ENCODE measurements around the gene DTNB. TPM values are rescaled to one million over a fixed set of nuclear protein-coding genes. Genes with fewer than 3 reads are reported as not detected.
A peak's percentile ranks its signal among the peaks of the same experiment; 100 is the strongest.

DTNB gene
- total RNA-seq, 1 donor from 2014 or later: 12.0 TPM

DNA sequence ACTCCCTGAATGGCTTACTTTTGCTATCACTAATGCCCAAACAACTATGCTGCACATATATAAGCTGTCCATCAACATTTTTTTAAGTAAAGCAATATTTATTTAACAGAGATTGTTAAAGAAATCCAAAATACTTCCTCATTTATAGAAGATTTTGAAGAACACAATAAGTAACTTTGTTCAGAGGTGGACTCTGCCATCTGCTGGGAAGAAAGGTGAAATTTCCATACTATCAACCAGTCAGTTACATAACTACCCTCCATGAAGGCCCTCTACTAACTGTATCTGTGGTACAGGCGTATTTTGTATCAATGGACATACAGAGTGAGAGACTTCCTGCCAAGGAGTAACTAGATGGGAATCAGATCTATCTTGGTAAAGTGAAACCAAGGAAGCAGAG, 106.0 kb downstream of the DTNB start:
- Mint-ChIP-seq H3K27me3 (ENCODE audit: unreplicated experiment) (no peaks in the 10 kb centered on the region), H3K4me1 (ENCODE audit: unreplicated experiment) (peaks cover 9% of the 10 kb centered on the region)

DNA sequence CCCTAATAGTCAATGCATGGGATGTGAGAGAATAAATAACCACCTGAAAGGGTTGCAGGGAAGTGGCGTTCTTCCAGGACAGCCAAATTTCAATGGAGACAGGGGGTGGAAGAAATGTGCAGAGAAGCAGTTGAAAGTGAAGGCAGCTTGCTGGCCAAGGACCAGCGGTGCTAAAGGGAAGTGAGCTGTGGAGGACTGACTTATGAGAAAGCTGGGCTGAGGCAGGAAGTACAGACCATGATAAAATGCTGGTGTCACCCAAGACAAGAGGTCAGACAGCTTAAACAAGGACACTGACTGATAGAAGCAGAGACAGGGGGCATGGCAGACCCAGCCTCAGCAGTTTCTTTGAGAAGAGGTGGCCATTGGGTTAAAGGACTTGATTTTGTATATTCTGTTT, 106.7 kb downstream of the DTNB start:
- no peaks in the 10 kb centered on the region for H3K36me3 Mint-ChIP-seq (ENCODE audit: low read depth, unreplicated experiment)
- no peak overlapping the region for H3K27ac Mint-ChIP-seq (ENCODE audit: unreplicated experiment)
- H3K4me3 Mint-ChIP-seq (ENCODE audit: unreplicated experiment): no peak overlapping the region
- TF ChIP-seq, protein P1, sequence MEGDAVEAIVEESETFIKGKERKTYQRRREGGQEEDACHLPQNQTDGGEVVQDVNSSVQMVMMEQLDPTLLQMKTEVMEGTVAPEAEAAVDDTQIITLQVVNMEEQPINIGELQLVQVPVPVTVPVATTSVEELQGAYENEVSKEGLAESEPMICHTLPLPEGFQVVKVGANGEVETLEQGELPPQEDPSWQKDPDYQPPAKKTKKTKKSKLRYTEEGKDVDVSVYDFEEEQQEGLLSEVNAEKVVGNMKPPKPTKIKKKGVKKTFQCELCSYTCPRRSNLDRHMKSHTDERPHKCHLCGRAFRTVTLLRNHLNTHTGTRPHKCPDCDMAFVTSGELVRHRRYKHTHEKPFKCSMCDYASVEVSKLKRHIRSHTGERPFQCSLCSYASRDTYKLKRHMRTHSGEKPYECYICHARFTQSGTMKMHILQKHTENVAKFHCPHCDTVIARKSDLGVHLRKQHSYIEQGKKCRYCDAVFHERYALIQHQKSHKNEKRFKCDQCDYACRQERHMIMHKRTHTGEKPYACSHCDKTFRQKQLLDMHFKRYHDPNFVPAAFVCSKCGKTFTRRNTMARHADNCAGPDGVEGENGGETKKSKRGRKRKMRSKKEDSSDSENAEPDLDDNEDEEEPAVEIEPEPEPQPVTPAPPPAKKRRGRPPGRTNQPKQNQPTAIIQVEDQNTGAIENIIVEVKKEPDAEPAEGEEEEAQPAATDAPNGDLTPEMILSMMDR (IDR thresholded peaks at IDR 0.05; ENCODE audit: unreplicated experiment): no peak
- peaks cover 9% of the 10 kb centered on the region for H3K4me1 Mint-ChIP-seq (ENCODE audit: unreplicated experiment)
- no peaks in the 10 kb centered on the region for H3K9me3 Mint-ChIP-seq (ENCODE audit: unreplicated experiment)
- no peaks in the 10 kb centered on the region for H3K27me3 Mint-ChIP-seq (ENCODE audit: unreplicated experiment)
- no peak for DNase-seq (ENCODE audit: low spot score)

More for the DNA sequence above, 106.0 kb downstream of the DTNB start:
- H3K4me3 Mint-ChIP-seq (ENCODE audit: unreplicated experiment): no peak overlapping the region
- no peak overlapping the region for H3K27ac Mint-ChIP-seq (ENCODE audit: unreplicated experiment)
- TF ChIP-seq, protein P1 (IDR thresholded peaks at IDR 0.05; ENCODE audit: unreplicated experiment): peak; percentile 13
- no peak for DNase-seq (ENCODE audit: low spot score)
- no peaks in the 10 kb centered on the region for H3K9me3 Mint-ChIP-seq (ENCODE audit: unreplicated experiment)
- H3K36me3 Mint-ChIP-seq (ENCODE audit: low read depth, unreplicated experiment): no peaks in the 10 kb centered on the region

DNA sequence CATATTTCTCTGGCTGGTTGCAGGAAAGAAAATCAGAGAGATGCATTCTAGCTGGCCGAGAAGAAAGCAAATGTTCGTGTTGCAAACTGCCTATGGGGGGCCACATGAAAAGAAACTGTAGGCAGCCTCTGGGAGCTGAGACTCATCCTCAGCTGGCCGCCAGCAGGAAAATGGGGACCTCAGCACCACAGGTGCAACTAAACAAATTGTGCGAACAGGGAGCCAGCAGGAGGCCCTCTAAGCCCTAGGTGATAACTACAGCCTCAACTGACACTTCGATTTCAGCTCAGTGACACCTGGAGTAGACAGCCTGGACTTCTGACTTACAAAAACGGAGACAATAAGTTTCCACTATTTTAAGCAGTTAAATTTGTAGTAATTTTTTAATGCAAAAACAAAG, 107.3 kb downstream of the DTNB start:
- Mint-ChIP-seq H3K4me3 (ENCODE audit: unreplicated experiment) (no peak overlapping the region), H3K9me3 (ENCODE audit: unreplicated experiment) (no peaks in the 10 kb centered on the region), H3K27ac (ENCODE audit: unreplicated experiment) (no peak overlapping the region), H3K36me3 (ENCODE audit: low read depth, unreplicated experiment) (no peaks in the 10 kb centered on the region), H3K4me1 (ENCODE audit: unreplicated experiment) (peaks cover 9% of the 10 kb centered on the region), H3K27me3 (ENCODE audit: unreplicated experiment) (peaks cover 1% of the 10 kb centered on the region)
- TF ChIP-seq, protein P1 (IDR thresholded peaks at IDR 0.05; ENCODE audit: unreplicated experiment): no peak
- no peak for DNase-seq (ENCODE audit: low spot score)

DNA sequence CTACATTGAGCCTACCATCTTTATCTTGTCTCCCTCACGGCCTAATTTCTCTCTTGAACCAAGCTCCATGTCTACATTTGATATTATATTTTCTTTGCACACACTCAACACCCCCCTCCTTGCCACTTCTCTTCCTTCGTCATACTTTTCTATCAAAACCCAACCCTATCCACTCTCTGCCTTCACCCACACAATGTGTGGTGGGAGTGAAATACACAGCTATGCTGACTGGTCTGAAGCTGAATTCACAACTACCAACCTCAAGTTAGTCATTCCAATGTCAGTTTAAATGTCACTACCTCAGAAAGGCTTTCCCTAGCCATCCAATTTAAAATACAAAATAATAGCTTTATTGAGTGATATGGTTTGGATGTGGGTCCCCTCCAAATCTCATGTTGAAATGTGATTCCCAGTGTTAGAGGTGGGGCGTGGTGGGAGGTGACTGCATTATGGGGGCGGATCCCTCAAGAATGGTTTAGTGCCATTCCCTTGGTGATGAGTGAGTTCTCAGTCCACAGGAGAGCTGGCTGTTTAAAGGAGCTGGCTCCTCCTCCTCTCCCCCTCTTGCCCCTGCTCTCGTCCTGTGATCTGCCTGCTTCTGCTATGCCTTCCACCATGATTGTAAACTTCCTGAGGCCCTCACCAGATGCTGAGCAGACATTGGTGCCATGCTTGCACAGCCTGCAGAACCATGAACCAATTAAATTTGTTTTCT, 112.1 kb downstream of the DTNB start:
- DNase-seq (ENCODE audit: low spot score): no peak
- TF ChIP-seq, protein P1 (IDR thresholded peaks at IDR 0.05; ENCODE audit: unreplicated experiment): no peak
- Mint-ChIP-seq H3K4me3 (ENCODE audit: unreplicated experiment) (no peak overlapping the region), H3K36me3 (ENCODE audit: low read depth, unreplicated experiment) (no peaks in the 10 kb centered on the region), H3K27ac (ENCODE audit: unreplicated experiment) (no peak overlapping the region), H3K9me3 (ENCODE audit: unreplicated experiment) (no peaks in the 10 kb centered on the region), H3K4me1 (ENCODE audit: unreplicated experiment) (peaks cover 3% of the 10 kb centered on the region), H3K27me3 (ENCODE audit: unreplicated experiment) (peaks cover 4% of the 10 kb centered on the region)

DNA sequence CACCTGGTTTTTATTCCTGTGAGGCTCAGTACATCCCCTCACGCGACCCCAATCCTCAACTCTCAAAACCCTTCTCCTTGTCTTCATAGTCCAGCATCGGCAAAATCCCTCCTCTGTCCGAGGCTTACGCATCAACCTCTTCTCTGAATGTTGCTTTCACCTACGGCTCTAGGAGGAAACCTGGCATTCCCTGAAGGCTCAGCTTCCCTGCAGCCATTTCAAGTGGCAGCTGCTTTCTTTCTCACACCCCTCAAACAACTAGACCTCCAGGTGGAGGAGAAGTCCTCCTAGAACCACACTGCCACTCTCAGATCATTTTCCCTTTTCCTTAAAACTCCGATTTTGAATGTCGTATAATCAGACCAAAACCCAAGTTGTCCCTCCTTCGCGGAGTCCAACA, 114.2 kb downstream of the DTNB start:
- no peak overlapping the region for H3K27ac Mint-ChIP-seq (ENCODE audit: unreplicated experiment)
- H3K9me3 Mint-ChIP-seq (ENCODE audit: unreplicated experiment): no peaks in the 10 kb centered on the region
- no peak for DNase-seq (ENCODE audit: low spot score)
- H3K27me3 Mint-ChIP-seq (ENCODE audit: unreplicated experiment): peaks cover 4% of the 10 kb centered on the region
- H3K36me3 Mint-ChIP-seq (ENCODE audit: low read depth, unreplicated experiment): no peaks in the 10 kb centered on the region
- TF ChIP-seq, protein P1 (IDR thresholded peaks at IDR 0.05; ENCODE audit: unreplicated experiment): no peak
- peaks cover 3% of the 10 kb centered on the region for H3K4me1 Mint-ChIP-seq (ENCODE audit: unreplicated experiment)
- H3K4me3 Mint-ChIP-seq (ENCODE audit: unreplicated experiment): no peak overlapping the region

Data from endothelial cell (in vitro differentiated cells).